ENCODE results near the gene CCDC195. TPM values are rescaled to one million over a fixed set of nuclear protein-coding genes. Genes with fewer than 3 reads are reported as not detected.

The CCDC195 gene
- total RNA-seq, 1 donor, result not detected

- DNase-seq (ENCODE audit: low read depth), result no peak
- TF ChIP-seq CTCF (IDR thresholded peaks at IDR 0.05; ENCODE audit: insufficient read depth, low read depth, low read length), result no peak
- H3K4me3 ChIP-seq (ENCODE audit: low read depth, low read length), result no peak overlapping the region
Observed at GRCh38 chr2:224694502-224694901, 21.7 kb downstream of the CCDC195 start.

- no peak for TF ChIP-seq CTCF (IDR thresholded peaks at IDR 0.05; ENCODE audit: insufficient read depth, low read depth, low read length)
- peak; percentile 40 for DNase-seq (ENCODE audit: low read depth)
- H3K4me3 ChIP-seq (ENCODE audit: low read depth, low read length), result no peak overlapping the region
Observed at GRCh38 chr2:224691563-224691962, 24.6 kb downstream of the CCDC195 start.

- DNase-seq (ENCODE audit: low read depth), result no peak
- TF ChIP-seq CTCF (IDR thresholded peaks at IDR 0.05; ENCODE audit: insufficient read depth, low read depth, low read length), result no peak
- no peak overlapping the region for H3K4me3 ChIP-seq (ENCODE audit: low read depth, low read length)
Observed at GRCh38 chr2:224690868-224691267, 25.3 kb downstream of the CCDC195 start.

- no peak for DNase-seq (ENCODE audit: low read depth)
- no peak overlapping the region for H3K4me3 ChIP-seq (ENCODE audit: low read depth, low read length)
- no peak for TF ChIP-seq CTCF (IDR thresholded peaks at IDR 0.05; ENCODE audit: insufficient read depth, low read depth, low read length)
Observed at GRCh38 chr2:224689539-224689938, 26.6 kb downstream of the CCDC195 start.

- DNase-seq (ENCODE audit: low read depth), result no peak
- no peak overlapping the region for H3K4me3 ChIP-seq (ENCODE audit: low read depth, low read length)
- no peak for TF ChIP-seq CTCF (IDR thresholded peaks at IDR 0.05; ENCODE audit: insufficient read depth, low read depth, low read length)
Observed at GRCh38 chr2:224688997-224689396, 27.2 kb downstream of the CCDC195 start.

GRCh38 chr2:224687156-224687555, 29.0 kb downstream of the CCDC195 start:
- no peak for TF ChIP-seq CTCF (IDR thresholded peaks at IDR 0.05; ENCODE audit: insufficient read depth, low read depth, low read length)
- H3K4me3 ChIP-seq (ENCODE audit: low read depth, low read length), result no peak overlapping the region
- DNase-seq (ENCODE audit: low read depth), result no peak

GRCh38 chr2:224685121-224685520, 31.0 kb downstream of the CCDC195 start:
- no peak for TF ChIP-seq CTCF (IDR thresholded peaks at IDR 0.05; ENCODE audit: insufficient read depth, low read depth, low read length)

More at GRCh38 chr2:224685121-224685520, 31.0 kb downstream of the CCDC195 start:
- no peak overlapping the region for H3K4me3 ChIP-seq (ENCODE audit: low read depth, low read length)
- DNase-seq (ENCODE audit: low read depth), result no peak

Measured in fibroblast of villous mesenchyme (primary cell).